Sigmoid colon (tissue), 4 donors: Measurements from ENCODE around the gene GALNT6.

Experiments used
- CTCF ChIP-seq, 4 experiments: fragments of 450-650 bp in 3 of 4; fragments of 200-600 bp in 1 of 4; IDR thresholded peaks; one replicate each; pipeline ENCODE4 v1.5.1; 2016 to 2019; ENCODE audit warnings: antibody characterized with exemption in 4 of 4, mild to moderate bottlenecking in 3 of 4, moderate library complexity in 2 of 4
- EP300 ChIP-seq, 4 donors: sonication (generic); formaldehyde crosslinking; IDR thresholded peaks; one replicate each; pipeline ENCODE4 v1.6.1; 2017; ENCODE audit warnings: antibody characterized with exemption in 4 of 4
- POLR2A ChIP-seq, 2 donors: fragments of 450-650 bp; IDR thresholded peaks; one replicate each; pipeline ENCODE4 v1.6.1; 2016; ENCODE audit warnings: antibody characterized with exemption in 2 of 2, mild to moderate bottlenecking in 2 of 2, moderate library complexity in 2 of 2
- POLR2AphosphoS5 ChIP-seq, 4 donors: sonication (generic); formaldehyde crosslinking; IDR thresholded peaks; one replicate each; pipeline ENCODE4 v1.6.1; 2017; ENCODE audit warnings: antibody characterized with exemption in 4 of 4

- TF ChIP-seq CTCF (IDR thresholded peaks at IDR 0.05) (no peak), EP300 (IDR thresholded peaks at IDR 0.05) (no peak), POLR2AphosphoS5 (IDR thresholded peaks at IDR 0.05) (no peak), POLR2A (IDR thresholded peaks at IDR 0.05) (no peak)
Observed at GRCh38 chr12:51413149-51413548, 21.9 kb upstream of the GALNT6 start.
